ENCODE results near the gene PLGRKT. TPM values are rescaled to one million over a fixed set of nuclear protein-coding genes. Genes with fewer than 3 reads are reported as not detected.
A peak's percentile ranks its signal among the peaks of the same experiment; 100 is the strongest.
"Not testable (repeated sequence)": the region's sequence is repeated elsewhere in the genome, so short reads cannot be mapped to it uniquely, and the experiment has no call there.

Gene PLGRKT
- total RNA-seq, 1 experiment from 2014 or later = 19.2 TPM

GRCh38 chr9:5354184-5354583 lies 83.5 kb downstream of the PLGRKT start (continued):
- no peak for TF ChIP-seq ARID4B (CRISPR knock-in tag; IDR thresholded peaks at IDR 0.05; ENCODE audit: borderline replicate concordance)
- no peak for TF ChIP-seq OVOL2 (CRISPR knock-in tag; IDR thresholded peaks at IDR 0.05; ENCODE audit: borderline replicate concordance)
- TF ChIP-seq JAZF1 (CRISPR knock-in tag; IDR thresholded peaks at IDR 0.05) = no peak
- TF ChIP-seq NFATC4 (CRISPR knock-in tag; IDR thresholded peaks at IDR 0.05) = no peak
- TF ChIP-seq, protein P1, sequence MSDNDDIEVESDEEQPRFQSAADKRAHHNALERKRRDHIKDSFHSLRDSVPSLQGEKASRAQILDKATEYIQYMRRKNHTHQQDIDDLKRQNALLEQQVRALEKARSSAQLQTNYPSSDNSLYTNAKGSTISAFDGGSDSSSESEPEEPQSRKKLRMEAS (CRISPR knock-in tag; IDR thresholded peaks at IDR 0.05) = no peak
- TF ChIP-seq TP53 (CRISPR knock-in tag; IDR thresholded peaks at IDR 0.05) = no peak
- TF ChIP-seq ERG (CRISPR knock-in tag; IDR thresholded peaks at IDR 0.05) = no peak

GRCh38 chr9:5352637-5353248 lies 85.0 kb downstream of the PLGRKT start:
- no peak overlapping the region for H3K4me3 Mint-ChIP-seq
- H3K9me3 Mint-ChIP-seq = peaks cover 1% of the 10 kb centered on the region
- no peak overlapping the region for H3K27ac Mint-ChIP-seq
- H3K27me3 Mint-ChIP-seq (ENCODE audit: low read depth) = no peaks in the 10 kb centered on the region
- POLR2A ChIA-PET = no interaction called here
- no peak for ATAC-seq
- H3K4me1 Mint-ChIP-seq = no peaks in the 10 kb centered on the region
- TF ChIP-seq, protein P2, sequence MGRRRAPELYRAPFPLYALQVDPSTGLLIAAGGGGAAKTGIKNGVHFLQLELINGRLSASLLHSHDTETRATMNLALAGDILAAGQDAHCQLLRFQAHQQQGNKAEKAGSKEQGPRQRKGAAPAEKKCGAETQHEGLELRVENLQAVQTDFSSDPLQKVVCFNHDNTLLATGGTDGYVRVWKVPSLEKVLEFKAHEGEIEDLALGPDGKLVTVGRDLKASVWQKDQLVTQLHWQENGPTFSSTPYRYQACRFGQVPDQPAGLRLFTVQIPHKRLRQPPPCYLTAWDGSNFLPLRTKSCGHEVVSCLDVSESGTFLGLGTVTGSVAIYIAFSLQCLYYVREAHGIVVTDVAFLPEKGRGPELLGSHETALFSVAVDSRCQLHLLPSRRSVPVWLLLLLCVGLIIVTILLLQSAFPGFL (CRISPR knock-in tag; IDR thresholded peaks at IDR 0.05; ENCODE audit: borderline replicate concordance) = no peak
- TF ChIP-seq ZNF138 (CRISPR knock-in tag; conservative IDR thresholded peaks at IDR 0.05) (no peak), ZNF317 (CRISPR knock-in tag; IDR thresholded peaks at IDR 0.05; ENCODE audit: borderline replicate concordance, low read depth) (no peak), GTF2I (CRISPR knock-in tag; conservative IDR thresholded peaks at IDR 0.05) (no peak), FOXJ3 (CRISPR knock-in tag; IDR thresholded peaks at IDR 0.05; ENCODE audit: borderline replicate concordance) (no peak), ZNF416 (CRISPR knock-in tag; IDR thresholded peaks at IDR 0.05) (no peak), ETV6 (CRISPR knock-in tag; IDR thresholded peaks at IDR 0.05) (no peak), ZNF263 (CRISPR knock-in tag; IDR thresholded peaks at IDR 0.05; ENCODE audit: low read depth) (no peak)
- TF ChIP-seq, protein P3, sequence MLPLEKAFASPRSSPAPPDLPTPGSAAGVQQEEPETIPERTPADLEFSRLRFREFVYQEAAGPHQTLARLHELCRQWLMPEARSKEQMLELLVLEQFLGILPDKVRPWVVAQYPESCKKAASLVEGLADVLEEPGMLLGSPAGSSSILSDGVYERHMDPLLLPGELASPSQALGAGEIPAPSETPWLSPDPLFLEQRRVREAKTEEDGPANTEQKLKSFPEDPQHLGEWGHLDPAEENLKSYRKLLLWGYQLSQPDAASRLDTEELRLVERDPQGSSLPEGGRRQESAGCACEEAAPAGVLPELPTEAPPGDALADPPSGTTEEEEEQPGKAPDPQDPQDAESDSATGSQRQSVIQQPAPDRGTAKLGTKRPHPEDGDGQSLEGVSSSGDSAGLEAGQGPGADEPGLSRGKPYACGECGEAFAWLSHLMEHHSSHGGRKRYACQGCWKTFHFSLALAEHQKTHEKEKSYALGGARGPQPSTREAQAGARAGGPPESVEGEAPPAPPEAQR (CRISPR knock-in tag; IDR thresholded peaks at IDR 0.05) = no peak
- DNase-seq (ENCODE audit: low spot score) = no peak
- H3K36me3 Mint-ChIP-seq = no peaks in the 10 kb centered on the region
- CTCF ChIA-PET = no interaction called here

DNA sequence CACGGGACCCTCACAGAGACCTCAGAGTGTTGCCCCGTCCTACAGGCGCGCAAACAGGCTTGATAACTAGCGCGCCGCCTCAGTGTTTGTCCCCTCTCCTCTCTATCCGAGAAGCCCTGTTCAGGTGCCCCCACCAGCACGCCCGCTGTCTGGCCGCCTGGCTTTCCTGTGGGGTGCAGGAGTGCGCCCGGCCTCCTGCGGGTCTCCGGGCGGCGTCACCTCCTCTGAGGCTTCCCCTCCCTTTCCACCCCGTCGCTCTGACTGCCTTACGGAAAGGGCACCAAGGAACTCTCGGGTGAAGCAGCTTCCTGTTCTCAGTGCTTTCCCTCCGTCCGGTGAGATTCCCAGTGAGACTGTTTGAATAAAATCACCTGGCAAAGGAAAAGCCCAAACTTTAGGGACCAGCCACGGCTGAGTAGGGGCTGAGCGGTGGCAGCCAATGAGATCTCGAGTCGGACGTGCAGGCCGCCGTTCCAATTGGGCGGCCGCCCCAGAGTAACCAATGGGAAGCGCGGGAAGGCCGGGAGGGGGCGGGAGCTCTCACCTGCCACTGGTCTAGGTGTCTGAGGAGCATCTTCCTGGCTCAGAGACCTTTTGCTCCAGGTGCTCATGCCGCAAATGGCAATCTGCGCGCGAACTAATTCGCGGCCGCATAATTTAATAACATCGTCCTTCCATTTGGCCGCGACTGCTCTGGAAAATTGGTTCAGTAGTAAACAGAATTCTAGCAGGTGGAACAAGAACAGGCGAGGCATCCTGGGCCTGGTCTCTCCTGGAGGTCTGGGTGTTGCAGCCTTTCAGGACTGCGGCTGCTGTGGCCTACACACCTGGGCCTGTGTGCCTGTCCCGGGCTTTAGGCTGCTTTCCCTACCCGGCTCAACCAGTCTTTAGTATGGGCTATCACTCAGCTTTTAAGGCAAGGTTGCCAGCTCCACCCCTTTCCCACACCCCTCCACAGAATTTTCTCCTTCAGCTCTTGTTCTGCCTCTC lies 98.4 kb downstream of the PLGRKT start, which contains the start of gene RLN1:
RLN1 (minus strand) TSS at position 885 of the 990 bp plus-strand sequence; CDS start at position 755, 130 bp downstream.
- Mint-ChIP-seq H3K4me3 (peak within 1 kb of the TSS; percentile 67), H3K27ac (peak within 1 kb of the TSS; percentile 93)
- H3K27me3 Mint-ChIP-seq (ENCODE audit: low read depth); H3K36me3 Mint-ChIP-seq; H3K9me3 Mint-ChIP-seq; H3K4me1 Mint-ChIP-seq: not testable (repeated sequence)
- peak; percentile 99 for ATAC-seq
- ChIA-PET POLR2A (interaction anchor here (0.6 to 1.0 kb wide), 3 partner anchors 12 to 98 kb away, joined by 3 read pairs; partner anchors contain the start of gene PLGRKT), CTCF (interaction anchor here (0.6 to 0.9 kb wide), 2 partner anchors 74 to 261 kb away, joined by 3 read pairs; no protein-coding TSS in a partner anchor)
- DNase-seq (ENCODE audit: low spot score) = peak; percentile 44
